BJ (cell line): ENCODE data around the gene AGFG2. TPM values are rescaled to one million over a fixed set of nuclear protein-coding genes. Genes with fewer than 3 reads are reported as not detected.
A peak's percentile ranks its signal among the peaks of the same experiment; 100 is the strongest.

Source experiments
- CTCF ChIA-PET: fragments of 350-600 bp; formaldehyde crosslinking; extraction: SDS; loops from one replicate; lab custom pipeline; 2021; ENCODE audit warnings: antibody characterized with exemption, inconsistent platforms; lab: Yijun Ruan, JAX
- POLR2A ChIA-PET: fragments of 300-600 bp; sonication (Branson Sonifier 250); formaldehyde crosslinking; extraction: SDS; loops from one replicate; lab custom pipeline; 2021; ENCODE audit warnings: antibody characterized with exemption; lab: Charles Lee
- DNase-seq: peaks from one replicate; pipeline ENCODE4 v3.0.0-alpha.2; 2011; ENCODE audit warnings: low read depth
- H3K27me3 ChIP-seq: 2 replicates; pipeline ENCODE4 v1.6.0; 2011; ENCODE audit warnings: low read length; ENCODE audit not compliant: control insufficient read depth, insufficient read depth
- H3K36me3 ChIP-seq: 2 replicates; pipeline ENCODE4 v1.5.1; 2011; ENCODE audit warnings: low read length; ENCODE audit not compliant: control insufficient read depth, insufficient read depth
- H3K4me3 ChIP-seq: 2 replicates; pipeline ENCODE4 v1.5.1; 2011; ENCODE audit warnings: low read depth, mild to moderate bottlenecking, control low read depth, low read length
- polyA plus RNA-seq: library from polyadenylated mRNA; depleted of rRNA; stranded (reverse); fragments of >200 nt; gene quantifications from 2 replicates; pipeline ENCODE4 v1.2.3, GENCODE V29; 2011
- TF ChIP-seq, protein P1 (sequence below): IDR thresholded peaks from 2 replicates; pipeline ENCODE4 v1.5.1; 2011; ENCODE audit warnings: low read depth, mild to moderate bottlenecking, control low read depth, inconsistent platforms, low read length, moderate library complexity; ENCODE audit not compliant: insufficient read depth

Gene AGFG2
- polyA plus RNA-seq, 1 experiment = 10.9 TPM

DNA sequence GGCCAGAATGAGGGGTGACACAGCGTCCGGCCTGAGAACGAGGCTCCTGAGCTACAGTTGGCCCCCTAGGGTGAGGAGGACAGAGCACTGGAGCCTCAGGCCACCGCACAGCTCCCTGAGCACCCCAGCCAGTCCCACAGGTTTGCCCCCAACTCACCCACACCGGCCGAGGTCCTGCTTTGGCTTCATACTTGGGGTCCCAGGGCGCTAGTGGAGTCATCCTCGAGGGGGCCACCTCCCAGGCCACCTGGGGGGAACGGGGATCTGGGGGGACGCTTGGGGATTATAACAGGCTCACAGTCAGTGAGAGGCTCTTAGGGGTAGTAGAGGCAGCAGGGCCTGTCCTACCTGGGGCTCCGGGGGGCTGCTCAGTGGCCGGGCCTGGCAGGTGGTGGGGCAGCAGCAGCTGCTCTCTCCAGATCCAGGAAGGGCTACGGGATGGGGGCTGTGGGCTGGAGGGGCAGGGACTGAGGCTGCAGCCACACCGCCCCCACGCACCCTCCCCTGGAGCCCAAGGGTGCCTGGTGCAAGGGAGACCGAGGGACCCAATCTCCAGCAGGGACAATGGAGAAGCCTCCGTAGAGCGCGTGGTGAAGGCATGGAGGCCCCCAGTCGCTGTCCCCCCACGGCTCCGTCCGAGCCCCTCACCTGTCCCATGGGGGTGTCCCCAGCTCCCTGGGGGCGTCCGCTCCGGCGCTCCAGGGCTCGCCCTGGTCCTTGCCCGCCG, 34.1 kb downstream of the AGFG2 start:
- DNase-seq = no peak
- Histone ChIP-seq H3K27me3 (no peaks in the 10 kb centered on the region), H3K36me3 (peaks cover 22% of the 10 kb centered on the region), H3K4me3 (no peak overlapping the region)
- POLR2A ChIA-PET = no interaction called here
- CTCF ChIA-PET = interaction anchor here (0.9 to 1.3 kb wide), 3 partner anchors 8 to 118 kb away, joined by 3 to 4 read pairs (median 4); no protein-coding TSS in a partner anchor
- TF ChIP-seq, protein P1, sequence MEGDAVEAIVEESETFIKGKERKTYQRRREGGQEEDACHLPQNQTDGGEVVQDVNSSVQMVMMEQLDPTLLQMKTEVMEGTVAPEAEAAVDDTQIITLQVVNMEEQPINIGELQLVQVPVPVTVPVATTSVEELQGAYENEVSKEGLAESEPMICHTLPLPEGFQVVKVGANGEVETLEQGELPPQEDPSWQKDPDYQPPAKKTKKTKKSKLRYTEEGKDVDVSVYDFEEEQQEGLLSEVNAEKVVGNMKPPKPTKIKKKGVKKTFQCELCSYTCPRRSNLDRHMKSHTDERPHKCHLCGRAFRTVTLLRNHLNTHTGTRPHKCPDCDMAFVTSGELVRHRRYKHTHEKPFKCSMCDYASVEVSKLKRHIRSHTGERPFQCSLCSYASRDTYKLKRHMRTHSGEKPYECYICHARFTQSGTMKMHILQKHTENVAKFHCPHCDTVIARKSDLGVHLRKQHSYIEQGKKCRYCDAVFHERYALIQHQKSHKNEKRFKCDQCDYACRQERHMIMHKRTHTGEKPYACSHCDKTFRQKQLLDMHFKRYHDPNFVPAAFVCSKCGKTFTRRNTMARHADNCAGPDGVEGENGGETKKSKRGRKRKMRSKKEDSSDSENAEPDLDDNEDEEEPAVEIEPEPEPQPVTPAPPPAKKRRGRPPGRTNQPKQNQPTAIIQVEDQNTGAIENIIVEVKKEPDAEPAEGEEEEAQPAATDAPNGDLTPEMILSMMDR = no peak

DNA sequence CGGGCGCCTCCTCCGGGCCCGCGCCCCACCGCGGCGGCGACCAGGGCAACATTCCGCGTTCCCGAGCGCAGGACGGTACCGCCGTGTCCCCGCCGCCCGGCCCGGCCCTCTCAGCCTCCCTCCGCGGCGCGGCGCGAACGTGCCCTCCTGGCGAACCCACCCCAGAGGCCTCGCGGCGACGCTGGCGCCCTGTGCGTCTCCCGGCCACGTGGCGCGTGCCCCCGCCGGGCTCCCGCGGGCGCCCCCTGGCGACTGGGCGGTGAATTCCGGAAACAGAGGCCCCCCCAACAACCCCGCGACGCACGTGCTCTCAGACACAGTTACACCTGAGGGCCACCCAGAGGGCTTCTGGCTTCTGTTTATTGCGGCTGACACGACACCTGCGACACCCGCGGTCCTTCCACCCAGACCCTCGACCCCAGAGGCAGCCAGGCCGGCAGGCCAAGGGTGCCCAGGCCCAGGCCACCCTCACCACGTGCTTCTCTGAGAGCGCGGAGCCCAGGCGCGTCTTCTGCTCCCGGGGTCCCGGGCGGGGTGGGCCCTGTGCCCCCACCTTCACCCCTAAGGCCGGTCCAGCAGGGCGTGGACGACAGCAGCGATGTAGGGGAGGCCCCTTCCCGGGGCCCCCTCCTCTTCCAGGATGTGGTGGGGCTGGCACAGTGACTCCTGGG, 34.8 kb downstream of the AGFG2 start, which contains the start of gene SAP25:
SAP25 (minus strand) TSS at position 210 of the 671 bp plus-strand sequence; CDS start at position 52, 158 bp downstream.
- POLR2A ChIA-PET = no interaction called here
- CTCF ChIA-PET = interaction anchor here (1.0 kb wide), 1 partner anchor 14 kb away, joined by 4 read pairs; no protein-coding TSS in a partner anchor
- DNase-seq = no peak
- H3K36me3 ChIP-seq = peaks cover 27% of the 10 kb centered on the region
- TF ChIP-seq, protein P1 = peak; percentile 15; the same call in 1 of the 2 replicates
- no peaks in the 10 kb centered on the region for H3K27me3 ChIP-seq
- no peak within 1 kb of the TSS for H3K4me3 ChIP-seq

DNA sequence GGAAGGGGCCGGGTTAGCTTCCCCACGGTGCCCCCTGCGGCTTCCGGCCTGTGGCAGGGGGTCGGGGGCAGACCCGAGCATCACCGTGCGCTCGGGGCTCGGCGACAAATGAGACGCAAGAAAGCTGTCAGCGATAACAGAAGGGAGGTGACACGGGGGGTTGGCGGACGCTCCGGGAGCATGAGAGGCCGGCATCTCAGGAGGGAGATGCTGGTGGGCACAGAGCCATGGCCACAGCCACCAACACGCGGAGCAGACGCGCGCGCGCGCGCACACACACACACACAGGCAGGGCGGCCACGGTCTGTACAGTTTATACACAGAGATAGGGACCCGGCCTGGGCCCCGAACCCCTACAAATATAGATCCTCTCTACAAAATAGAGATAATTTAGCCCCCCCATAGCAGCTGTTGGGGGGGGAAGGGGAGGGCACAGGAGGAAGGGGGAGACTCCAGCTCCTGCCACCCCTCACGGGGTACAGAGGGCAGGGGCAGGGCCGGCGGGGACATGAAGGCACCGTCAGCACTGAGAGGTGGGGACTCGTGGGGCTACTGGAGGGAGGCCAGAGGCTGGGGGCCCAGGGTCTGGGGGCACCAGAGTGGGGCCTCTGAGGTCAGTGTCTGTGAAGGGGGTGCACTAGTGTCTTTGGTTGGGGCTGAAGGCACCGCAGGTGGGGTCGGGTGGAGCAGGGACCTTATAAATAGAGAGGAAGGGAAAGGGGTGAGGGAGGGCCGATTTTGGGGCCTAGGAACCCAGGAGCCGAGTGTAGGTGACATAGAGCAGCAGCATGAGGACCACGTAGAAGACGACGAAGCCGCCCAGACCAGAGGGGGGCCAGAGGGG, 35.6 kb downstream of the AGFG2 start:
- TF ChIP-seq, protein P1 = no peak
- no peak for DNase-seq
- Histone ChIP-seq H3K36me3 (peaks cover 31% of the 10 kb centered on the region), H3K4me3 (no peak overlapping the region), H3K27me3 (no peaks in the 10 kb centered on the region)
- ChIA-PET POLR2A (no interaction called here), CTCF (interaction anchor here (0.6 to 1.0 kb wide), 2 partner anchors 15 to 130 kb away, joined by 3 to 4 read pairs; no protein-coding TSS in a partner anchor)

DNA sequence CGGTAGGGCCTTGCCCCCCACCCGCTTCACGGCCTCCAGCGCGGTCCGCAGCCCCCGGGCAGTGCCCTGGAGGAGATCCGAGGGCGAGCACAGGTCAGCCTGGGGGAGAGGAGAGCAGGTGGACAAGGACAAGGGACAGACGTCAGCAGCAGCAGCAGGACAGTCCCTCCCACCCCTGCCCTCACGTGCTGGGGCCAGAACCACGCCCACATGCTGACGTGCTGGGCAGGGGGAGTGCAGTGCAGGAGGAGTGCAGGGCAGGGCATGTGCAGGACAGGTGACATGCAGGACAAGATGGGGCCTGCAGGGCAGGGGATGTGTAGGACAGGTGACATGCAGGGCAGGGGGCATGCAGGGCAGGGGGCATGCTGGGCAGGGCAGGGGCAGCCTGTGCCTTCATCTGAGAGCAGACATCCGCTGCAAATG, 36.2 kb downstream of the AGFG2 start:
- DNase-seq = no peak
- Histone ChIP-seq H3K4me3 (no peak overlapping the region), H3K36me3 (peaks cover 36% of the 10 kb centered on the region), H3K27me3 (no peaks in the 10 kb centered on the region)
- TF ChIP-seq, protein P1 = no peak
- POLR2A ChIA-PET = no interaction called here
- CTCF ChIA-PET = interaction anchor here (0.6 to 1.0 kb wide), 2 partner anchors 15 to 130 kb away, joined by 3 to 4 read pairs; no protein-coding TSS in a partner anchor
